ENCODE results near the gene CD2AP.

DNA sequence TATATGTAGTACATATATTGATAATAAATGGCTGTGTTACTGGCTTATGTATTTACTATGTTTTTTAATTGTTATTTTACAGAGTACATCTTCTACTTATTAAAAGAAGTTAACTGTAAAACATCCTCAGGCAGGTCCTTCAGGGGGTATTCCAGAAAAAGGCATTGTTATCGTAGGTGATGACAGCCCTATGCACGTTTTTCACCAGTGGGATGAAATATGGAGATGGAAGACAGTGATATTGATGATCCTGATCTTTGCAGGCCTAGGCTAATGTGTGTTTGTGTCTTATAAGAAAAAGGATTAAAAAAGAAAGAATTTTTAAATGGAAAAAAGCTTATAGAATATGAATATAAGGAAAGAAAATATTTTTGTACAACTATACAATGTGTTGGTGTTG is 7.5 kb downstream of the CD2AP start:
- TF ChIP-seq POLR2A (IDR thresholded peaks at IDR 0.05; ENCODE audit: low read depth, low read length) = no peak
- no peak for TF ChIP-seq POLR2AphosphoS5 (IDR thresholded peaks at IDR 0.05; ENCODE audit: low read depth, low read length)
- no peak for TF ChIP-seq TAF1 (IDR thresholded peaks at IDR 0.05; ENCODE audit: low read depth, low read length)

Data from GM12891 (cell line).